GM19452 (cell line): ENCODE data around the gene NIPAL3.
"Not testable (repeated sequence)": the region's sequence is repeated elsewhere in the genome, so short reads cannot be mapped to it uniquely, and the experiment has no call there.

ENCODE experiments used
- ATAC-seq: cut with Tn5 transposase; IDR thresholded peaks from one replicate; pipeline ENCODE4 v1.9.1; 2021; ENCODE audit not compliant: unreplicated experiment

The NIPAL3 gene

DNA sequence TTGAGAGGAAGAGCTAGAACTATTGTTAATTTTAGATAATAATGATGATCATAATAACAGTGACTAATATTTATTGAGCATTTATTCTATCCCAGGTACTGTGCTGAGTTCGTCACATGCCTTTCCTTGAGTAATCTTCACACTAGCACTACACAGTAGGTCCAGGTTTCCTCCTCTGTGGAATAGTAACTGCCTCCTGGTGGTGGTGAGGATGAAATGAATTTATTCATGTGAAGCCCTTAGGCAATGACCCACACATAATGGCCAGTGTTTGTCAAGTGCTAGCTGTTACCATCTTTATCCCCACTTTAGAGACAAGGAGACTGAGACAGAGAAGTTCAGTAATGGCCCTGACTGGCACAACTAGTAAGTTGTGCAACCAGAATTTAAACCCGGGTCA, 5.9 kb downstream of the NIPAL3 start:
- no peak for ATAC-seq

DNA sequence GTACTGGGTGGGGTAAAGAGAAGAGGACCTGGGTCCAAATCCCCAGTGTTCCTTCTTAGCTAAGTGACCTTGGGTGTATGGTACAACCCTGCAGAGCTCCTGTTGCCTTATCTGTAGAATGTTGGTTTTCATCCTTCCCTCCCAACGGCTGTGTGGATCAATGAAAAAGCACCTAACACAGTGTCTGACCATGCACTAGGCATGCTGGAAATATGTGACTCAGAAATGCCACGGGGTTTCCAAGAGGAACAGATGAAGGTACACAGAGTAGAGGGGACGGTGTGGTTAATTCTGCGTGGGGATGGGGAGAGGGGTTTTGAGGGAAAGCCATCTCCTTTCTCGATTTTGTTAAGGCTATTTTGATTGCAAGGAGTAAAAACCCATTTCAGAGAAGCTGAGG, 8.6 kb downstream of the NIPAL3 start:
- ATAC-seq, result no peak

- ATAC-seq, result no peak
Observed at GRCh38 chr1:24424990-24425389, 9.4 kb downstream of the NIPAL3 start.

DNA sequence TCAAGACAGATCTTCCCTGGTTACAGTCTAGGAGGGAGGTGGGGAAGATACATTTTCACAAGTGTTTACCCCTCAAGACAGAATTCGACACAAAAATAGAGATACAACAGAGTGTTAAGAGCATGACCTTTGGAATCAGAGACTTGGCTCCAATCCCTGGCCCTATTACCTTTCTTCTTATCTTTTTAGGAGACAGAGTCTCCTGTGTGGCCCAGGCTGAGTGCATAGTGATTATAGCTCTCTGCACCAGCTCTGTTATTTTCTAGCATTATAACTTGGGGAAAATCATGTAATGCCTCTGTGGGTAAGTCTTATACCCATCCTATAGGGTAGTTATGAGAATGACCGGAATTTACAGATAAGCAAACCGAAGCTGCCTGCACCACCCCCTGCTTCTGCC, 9.8 kb downstream of the NIPAL3 start:
- ATAC-seq, result no peak

DNA sequence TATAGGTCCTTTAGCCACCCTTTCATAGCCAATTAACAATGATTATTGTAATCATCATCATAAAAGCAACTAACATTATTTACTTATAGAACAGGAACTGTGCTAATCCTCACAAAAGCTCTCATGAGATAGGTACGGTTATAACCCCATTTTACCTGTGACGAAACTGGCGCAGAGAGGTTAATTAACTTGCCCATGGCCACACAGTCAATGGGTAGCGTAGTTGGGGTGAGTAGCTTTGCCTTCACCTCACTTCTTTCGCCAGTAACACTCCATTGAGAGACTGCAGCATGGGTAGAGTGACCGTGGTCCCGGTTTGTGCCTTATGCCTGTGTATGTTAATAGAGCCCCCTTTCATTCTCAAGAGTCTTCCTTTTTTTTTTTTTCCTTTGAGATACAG, 10.3 kb downstream of the NIPAL3 start:
- ATAC-seq, result no peak

DNA sequence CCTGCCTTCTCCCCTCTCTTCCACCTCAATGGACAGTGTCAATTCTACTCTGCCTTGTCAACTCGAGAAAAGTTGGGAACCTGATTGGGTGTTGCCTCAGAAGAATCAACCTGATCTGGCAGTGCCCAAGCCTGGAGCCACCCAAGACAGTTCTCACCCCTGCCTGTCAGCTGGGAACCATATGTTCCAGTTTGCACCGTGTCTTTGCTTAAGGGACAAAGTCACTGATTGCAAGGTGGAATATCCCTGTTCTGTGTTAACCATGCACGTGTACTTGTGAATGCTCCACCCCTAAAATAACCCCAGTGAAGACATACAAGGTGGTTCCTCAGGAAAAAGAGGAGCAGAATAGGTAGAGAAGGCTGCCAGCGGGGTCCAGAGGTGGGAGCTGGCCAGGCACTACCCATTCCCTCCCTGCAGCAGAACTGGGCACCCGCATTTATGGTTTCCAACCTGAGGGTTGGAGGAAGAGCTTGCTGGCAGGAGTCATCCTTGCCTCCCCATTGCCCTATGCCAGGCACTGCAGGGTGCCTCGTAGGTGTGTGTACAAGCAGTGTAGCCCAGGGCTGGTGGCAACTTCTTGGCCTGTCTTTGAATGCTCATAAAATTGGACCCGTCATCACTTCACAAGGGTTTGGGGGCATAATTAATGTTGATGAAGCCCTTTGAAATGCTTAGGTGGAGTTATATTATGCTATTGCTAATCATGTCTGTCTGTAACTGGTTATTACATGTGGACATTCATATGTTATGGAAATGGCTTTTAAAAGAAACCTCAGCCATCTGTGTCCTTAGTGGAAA, 11.3 kb downstream of the NIPAL3 start:
- ATAC-seq, result no peak

- ATAC-seq, result no peak
Observed at GRCh38 chr1:24427545-24427862, 11.9 kb downstream of the NIPAL3 start.

GRCh38 chr1:24435782-24436365, 20.3 kb downstream of the NIPAL3 start:
- ATAC-seq, result no peak

GRCh38 chr1:24437631-24438396, 22.2 kb downstream of the NIPAL3 start:
- no peak for ATAC-seq

DNA sequence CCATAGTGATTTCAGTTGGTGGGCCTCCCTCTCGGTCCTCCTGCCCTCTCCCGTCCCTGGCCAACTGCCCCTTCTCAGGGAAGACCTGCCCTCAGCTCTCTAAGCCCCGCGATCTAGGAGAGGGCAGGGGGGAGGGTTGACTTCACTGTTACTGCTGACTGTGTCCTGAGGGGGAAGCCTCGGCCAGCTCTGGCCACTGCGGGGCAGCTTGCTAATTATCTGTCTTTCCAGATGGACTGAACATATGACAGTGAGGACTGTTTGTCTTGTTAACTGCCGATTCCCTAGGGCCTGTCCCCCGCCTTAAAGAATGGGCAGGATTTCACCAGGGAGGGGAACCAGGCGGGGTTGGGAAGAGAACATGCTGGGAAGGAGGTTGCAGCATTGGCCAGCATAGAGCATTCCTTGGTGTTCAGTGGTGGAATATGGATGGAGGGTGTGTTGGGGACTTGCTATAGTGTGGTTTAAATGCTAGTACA, 22.9 kb downstream of the NIPAL3 start:
- ATAC-seq, result no peak

- no peak for ATAC-seq
Observed at GRCh38 chr1:24440436-24440835, 24.8 kb downstream of the NIPAL3 start.

GRCh38 chr1:24441480-24441879, 25.9 kb downstream of the NIPAL3 start:
- no peak for ATAC-seq

GRCh38 chr1:24441996-24442668, 26.5 kb downstream of the NIPAL3 start:
- no peak for ATAC-seq

GRCh38 chr1:24442764-24443163, 27.2 kb downstream of the NIPAL3 start:
- ATAC-seq, result no peak

DNA sequence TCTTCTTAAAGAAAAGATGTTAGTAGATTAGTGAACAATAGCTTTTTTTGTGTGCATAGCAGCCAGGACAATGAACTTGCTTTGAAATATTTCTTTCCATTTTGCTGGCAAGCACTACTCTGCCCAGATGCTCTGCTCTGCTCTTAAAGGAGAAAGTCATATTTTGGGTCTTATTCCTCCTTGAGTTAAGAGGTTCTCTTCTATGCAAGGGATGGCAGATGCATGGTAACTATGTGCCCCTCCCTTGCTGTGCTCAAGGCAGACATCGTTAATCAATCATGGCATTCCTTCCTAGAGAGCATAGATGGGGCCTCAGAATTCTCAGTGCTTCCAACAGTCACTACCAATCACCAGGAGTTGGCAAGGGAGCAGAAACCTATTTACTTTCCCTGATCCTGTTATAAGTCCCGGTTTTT, 27.6 kb downstream of the NIPAL3 start:
- ATAC-seq, result no peak

GRCh38 chr1:24446446-24446845, 30.8 kb downstream of the NIPAL3 start:
- ATAC-seq, result not testable (repeated sequence)

DNA sequence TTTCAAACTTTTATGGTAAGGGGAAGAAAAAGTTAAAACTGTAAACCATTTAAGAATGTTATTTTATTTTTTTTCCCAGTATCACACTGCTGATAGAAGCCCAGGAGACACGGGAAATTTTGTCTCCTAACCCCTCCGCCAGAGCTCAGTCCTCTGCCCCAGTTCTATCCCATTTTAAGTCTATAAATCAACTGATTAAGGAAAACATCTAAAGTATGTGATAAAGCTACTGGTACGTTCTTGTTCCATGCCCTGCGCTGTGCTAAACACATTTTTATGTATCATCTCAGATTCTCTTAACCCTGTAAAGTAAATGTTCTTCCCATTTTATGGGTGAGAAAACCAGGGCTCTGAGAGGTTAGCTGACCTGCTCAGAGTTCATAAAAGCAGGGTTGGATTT, 34.7 kb downstream of the NIPAL3 start:
- ATAC-seq, result no peak

DNA sequence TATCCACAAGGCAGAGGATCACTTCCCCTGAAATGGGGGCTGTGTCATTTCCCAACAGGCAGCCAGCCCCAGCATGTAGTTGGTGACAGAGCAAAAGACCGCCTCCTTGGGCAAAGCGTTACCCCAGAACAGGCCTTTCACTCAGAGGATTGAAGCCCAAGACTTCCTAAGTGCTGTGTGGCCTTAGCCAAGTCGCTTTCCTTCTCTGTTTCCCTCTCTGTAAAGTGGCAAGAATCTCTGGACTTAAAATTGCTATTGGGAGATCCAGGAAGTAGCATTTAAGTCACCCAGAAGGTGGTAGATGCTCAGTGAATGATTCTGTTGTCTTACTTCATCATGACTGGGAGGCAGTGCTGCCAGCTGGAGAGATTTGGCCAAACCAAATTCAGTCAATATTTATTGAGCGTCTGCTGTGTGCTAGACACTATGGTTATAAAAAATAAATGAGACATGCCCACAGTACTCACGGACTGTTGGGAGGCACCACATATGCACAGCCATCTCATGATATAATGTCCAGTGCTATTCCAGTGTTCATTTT, 35.3 kb downstream of the NIPAL3 start:
- ATAC-seq, result no peak

- no peak for ATAC-seq
Observed at GRCh38 chr1:24451746-24452145, 36.1 kb downstream of the NIPAL3 start.

- no peak for ATAC-seq
Observed at GRCh38 chr1:24452922-24453485, 37.4 kb downstream of the NIPAL3 start.

GRCh38 chr1:24454673-24455072, 39.1 kb downstream of the NIPAL3 start:
- no peak for ATAC-seq
